ENCODE measurements around the gene CREBRF.

The CREBRF gene

DNA sequence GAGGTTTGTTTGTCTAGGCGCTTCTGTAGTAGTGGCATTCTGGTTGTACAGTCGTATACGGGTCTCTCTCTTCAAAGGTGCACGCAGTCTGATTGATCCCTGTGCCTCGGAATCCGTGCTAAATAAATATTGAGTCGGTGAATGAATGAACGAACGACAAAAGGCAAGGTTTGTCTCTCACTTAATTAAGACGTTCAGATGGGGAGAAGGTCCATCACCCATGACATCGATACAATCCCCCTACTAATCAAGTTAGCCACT is 500 bp upstream of the CREBRF start:
- peak overlapping the region; percentile 76 for H3K4me3 ChIP-seq (ENCODE audit: control insufficient read depth, low read depth, low read length)
- TF ChIP-seq, protein P1, sequence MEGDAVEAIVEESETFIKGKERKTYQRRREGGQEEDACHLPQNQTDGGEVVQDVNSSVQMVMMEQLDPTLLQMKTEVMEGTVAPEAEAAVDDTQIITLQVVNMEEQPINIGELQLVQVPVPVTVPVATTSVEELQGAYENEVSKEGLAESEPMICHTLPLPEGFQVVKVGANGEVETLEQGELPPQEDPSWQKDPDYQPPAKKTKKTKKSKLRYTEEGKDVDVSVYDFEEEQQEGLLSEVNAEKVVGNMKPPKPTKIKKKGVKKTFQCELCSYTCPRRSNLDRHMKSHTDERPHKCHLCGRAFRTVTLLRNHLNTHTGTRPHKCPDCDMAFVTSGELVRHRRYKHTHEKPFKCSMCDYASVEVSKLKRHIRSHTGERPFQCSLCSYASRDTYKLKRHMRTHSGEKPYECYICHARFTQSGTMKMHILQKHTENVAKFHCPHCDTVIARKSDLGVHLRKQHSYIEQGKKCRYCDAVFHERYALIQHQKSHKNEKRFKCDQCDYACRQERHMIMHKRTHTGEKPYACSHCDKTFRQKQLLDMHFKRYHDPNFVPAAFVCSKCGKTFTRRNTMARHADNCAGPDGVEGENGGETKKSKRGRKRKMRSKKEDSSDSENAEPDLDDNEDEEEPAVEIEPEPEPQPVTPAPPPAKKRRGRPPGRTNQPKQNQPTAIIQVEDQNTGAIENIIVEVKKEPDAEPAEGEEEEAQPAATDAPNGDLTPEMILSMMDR (conservative IDR thresholded peaks at IDR 0.05; ENCODE audit: control insufficient read depth, insufficient read depth, low read depth, low read length) = no peak
- no peak for DNase-seq (ENCODE audit: low read depth)

DNA sequence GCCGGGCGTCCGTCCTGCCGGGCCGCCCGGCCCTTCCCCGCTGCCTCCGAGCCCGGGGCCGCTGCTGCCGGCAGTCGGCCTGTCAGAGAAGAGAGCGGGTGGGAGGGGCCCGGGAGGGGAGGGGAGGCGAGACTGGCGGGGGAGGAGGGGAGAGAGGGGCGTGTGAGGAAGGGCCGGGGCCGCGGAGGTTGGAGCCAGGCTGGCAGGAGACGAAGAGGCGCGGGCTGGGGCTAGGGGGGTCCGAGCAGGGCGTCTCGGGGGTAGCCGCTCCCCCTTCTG is 570 bp downstream of the CREBRF start:
- DNase-seq (ENCODE audit: low read depth) = no peak
- H3K4me3 ChIP-seq (ENCODE audit: control insufficient read depth, low read depth, low read length) = peak overlapping the region; percentile 88
- TF ChIP-seq, protein P1 (conservative IDR thresholded peaks at IDR 0.05; ENCODE audit: control insufficient read depth, insufficient read depth, low read depth, low read length) = no peak

DNA sequence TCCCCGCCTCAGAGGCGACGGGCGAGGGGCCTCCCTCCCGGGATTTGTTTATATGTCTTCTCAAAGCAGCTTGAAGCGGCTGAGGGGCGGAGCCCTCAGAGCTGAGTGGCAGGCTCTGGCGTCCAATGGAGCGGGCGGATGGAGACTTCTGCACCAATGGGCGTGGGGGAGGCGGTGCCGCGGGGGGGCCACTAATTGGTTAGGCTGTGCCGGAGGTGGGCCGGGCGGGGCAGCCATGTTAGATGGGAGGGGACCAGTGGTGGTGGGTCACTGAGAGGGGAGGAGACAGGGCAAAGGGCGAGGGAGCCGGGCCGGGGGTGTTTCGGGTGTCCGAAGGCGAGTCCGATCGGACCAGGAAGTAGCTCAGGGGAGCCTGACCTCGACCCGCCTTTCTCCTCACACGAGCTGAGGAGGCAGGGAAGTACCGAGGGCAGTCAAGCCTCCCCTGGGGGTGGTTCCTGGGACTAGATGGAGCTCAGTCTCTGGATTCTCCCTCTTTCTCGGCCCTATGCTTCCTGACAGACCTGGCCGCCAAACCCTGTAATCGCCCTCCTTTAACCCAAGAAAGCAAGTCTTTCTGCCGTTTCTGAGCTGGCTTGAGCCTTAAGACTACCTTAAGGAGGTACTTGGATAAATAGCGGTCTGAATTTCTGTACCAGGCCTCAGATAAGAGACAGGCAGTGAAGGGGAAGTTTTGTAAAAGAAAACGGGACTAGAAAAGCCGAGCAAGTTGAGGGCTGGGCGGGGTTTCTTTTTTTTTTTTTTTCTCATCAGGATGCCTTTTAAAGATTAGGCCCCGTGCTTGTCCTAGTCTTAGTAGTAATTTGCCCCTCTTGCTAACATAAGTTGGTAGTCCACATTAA is 1.1 kb downstream of the CREBRF start:
- TF ChIP-seq, protein P1 (conservative IDR thresholded peaks at IDR 0.05; ENCODE audit: control insufficient read depth, insufficient read depth, low read depth, low read length) = peak; percentile 11
- peak overlapping the region; percentile 88 for H3K4me3 ChIP-seq (ENCODE audit: control insufficient read depth, low read depth, low read length)
- DNase-seq (ENCODE audit: low read depth) = peak; percentile 96

DNA sequence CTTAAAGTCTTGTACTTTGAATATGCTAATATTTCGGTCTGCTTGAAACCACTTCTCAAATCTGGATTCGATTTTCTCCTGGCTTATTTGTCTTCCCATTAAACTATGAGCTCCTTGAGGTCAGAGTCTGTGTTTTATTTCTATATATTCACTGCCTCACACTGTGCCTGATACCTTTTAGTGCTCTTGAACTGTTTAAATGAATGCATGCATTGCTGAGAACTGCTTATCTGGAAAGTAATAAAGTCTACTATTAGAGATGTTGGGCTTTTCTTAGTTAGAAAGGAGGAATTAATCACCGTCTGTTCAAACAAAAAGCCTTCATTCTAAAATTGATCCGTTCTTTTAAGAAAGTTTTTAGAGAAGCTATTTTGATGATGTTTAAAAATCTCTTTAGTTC is 6.0 kb downstream of the CREBRF start:
- TF ChIP-seq, protein P1 (conservative IDR thresholded peaks at IDR 0.05; ENCODE audit: control insufficient read depth, insufficient read depth, low read depth, low read length) = no peak
- DNase-seq (ENCODE audit: low read depth) = no peak
- no peak overlapping the region for H3K4me3 ChIP-seq (ENCODE audit: control insufficient read depth, low read depth, low read length)

DNA sequence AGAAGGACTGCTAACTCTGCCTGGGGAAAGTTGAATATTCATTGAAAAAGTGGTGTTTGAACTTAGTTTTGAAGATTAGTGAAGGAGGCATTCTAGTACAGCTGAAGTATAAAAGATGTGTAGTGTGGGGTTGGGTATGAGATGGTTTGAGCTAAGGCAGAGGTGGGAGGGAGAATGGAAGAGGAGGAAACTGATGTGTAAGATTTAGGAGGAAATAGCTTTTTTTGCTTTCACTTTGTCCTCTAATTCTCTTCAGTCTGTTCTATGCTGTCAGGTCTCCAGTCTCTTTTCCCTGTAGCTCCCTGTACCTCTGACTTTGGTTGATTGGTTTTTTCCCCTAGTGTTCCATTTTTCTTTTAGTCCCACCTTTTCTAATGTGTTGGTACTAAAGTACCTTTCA is 9.0 kb downstream of the CREBRF start:
- DNase-seq (ENCODE audit: low read depth) = no peak
- no peak overlapping the region for H3K4me3 ChIP-seq (ENCODE audit: control insufficient read depth, low read depth, low read length)
- TF ChIP-seq, protein P1 (conservative IDR thresholded peaks at IDR 0.05; ENCODE audit: control insufficient read depth, insufficient read depth, low read depth, low read length) = no peak

DNA sequence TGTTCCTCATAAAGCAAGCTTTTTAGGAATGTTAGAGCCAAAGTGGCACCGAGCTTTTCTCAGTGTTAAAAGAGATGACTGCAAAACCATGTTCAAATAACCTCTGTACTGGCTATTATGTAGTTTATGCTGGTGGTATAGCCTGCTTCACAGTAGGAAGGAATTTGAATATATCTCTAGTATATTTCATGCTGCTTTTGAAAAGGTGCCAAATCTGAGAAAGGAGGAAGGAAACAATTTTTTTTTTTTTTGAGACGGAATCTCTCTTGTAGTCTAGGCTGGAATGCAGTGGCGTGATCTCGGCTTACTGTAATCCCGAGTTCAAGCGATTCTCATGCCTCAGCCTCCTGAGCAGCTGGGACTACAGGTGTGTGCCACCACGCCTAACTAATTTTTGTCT is 13.5 kb downstream of the CREBRF start:
- no peak overlapping the region for H3K4me3 ChIP-seq (ENCODE audit: control insufficient read depth, low read depth, low read length)

More for the DNA sequence above, 13.5 kb downstream of the CREBRF start:
- no peak for DNase-seq (ENCODE audit: low read depth)
- TF ChIP-seq, protein P1 (conservative IDR thresholded peaks at IDR 0.05; ENCODE audit: control insufficient read depth, insufficient read depth, low read depth, low read length) = no peak
